GM23338 (cell line): ENCODE data around the gene CD47. TPM values are rescaled to one million over a fixed set of nuclear protein-coding genes. Genes with fewer than 3 reads are reported as not detected.

Experiments
- ATAC-seq: fragments of 200-7000 bp; cut with Tn5 transposase; 3 replicates; pipeline ENCODE4 v1.9.1; 2020
- DNase-seq: peaks from one replicate; pipeline ENCODE4 v3.0.0-alpha.2; 2015; ENCODE audit warnings: low spot score
- H2AFZ ChIP-seq: fragments of 200-600 bp; sonication (generic); 2 replicates; pipeline ENCODE4 v1.8.0; 2016; ENCODE audit warnings: antibody characterized with exemption, mild to moderate bottlenecking, moderate library complexity
- H3F3A ChIP-seq: fragments of 200-600 bp; sonication (generic); replicated peaks from 2 replicates; pipeline ENCODE4 v1.8.0; 2017; ENCODE audit warnings: antibody characterized with exemption, mixed run types, low read depth
- H3K27ac ChIP-seq: fragments of 200-600 bp; sonication (generic); 2 replicates; pipeline ENCODE4 v1.6.1; 2016; ENCODE audit warnings: low read depth
- H3K27me3 ChIP-seq: fragments of 200-600 bp; sonication (generic); 2 replicates; pipeline ENCODE4 v1.8.0; 2016; ENCODE audit warnings: mild to moderate bottlenecking, mixed run types, moderate library complexity; ENCODE audit not compliant: insufficient read depth
- H3K36me3 ChIP-seq: fragments of 200-600 bp; sonication (generic); 2 replicates; pipeline ENCODE4 v1.8.0; 2016; ENCODE audit warnings: mild to moderate bottlenecking; ENCODE audit not compliant: insufficient read depth
- H3K4me1 ChIP-seq: fragments of 200-600 bp; sonication (generic); 2 replicates; pipeline ENCODE4 v1.8.0; 2016; ENCODE audit warnings: mild to moderate bottlenecking, moderate library complexity; ENCODE audit not compliant: insufficient read depth
- H3K4me2 ChIP-seq: fragments of 200-600 bp; sonication (generic); 2 replicates; pipeline ENCODE4 v1.7.1; 2017; ENCODE audit warnings: mixed run types
- H3K4me3 ChIP-seq: fragments of 200-600 bp; sonication (generic); 2 replicates; pipeline ENCODE4 v1.6.1; 2016; ENCODE audit warnings: mixed run types
- H3K79me2 ChIP-seq: fragments of 200-600 bp; sonication (generic); replicated peaks from 2 replicates; pipeline ENCODE4 v1.8.0; 2017; ENCODE audit warnings: mild to moderate bottlenecking; ENCODE audit not compliant: insufficient read depth
- H3K9me2 ChIP-seq: fragments of 200-600 bp; sonication (generic); 2 replicates; pipeline ENCODE4 v1.8.0; 2017; ENCODE audit not compliant: insufficient read depth
- H4K20me1 ChIP-seq: fragments of 200-600 bp; sonication (generic); replicated peaks from 2 replicates; pipeline ENCODE4 v1.8.0; 2017; ENCODE audit warnings: mild to moderate bottlenecking; ENCODE audit not compliant: insufficient read depth
- H3K27ac Mint-ChIP-seq: 2 replicates; pipeline ENCODE4 v1.8.0; 2020; ENCODE audit warnings: inconsistent platforms, mild to moderate bottlenecking, moderate library complexity, mixed read lengths
- H3K27me3 Mint-ChIP-seq: 3 replicates; pipeline ENCODE4 v1.8.0; 2022; ENCODE audit warnings: low read depth, mild to moderate bottlenecking, moderate library complexity, mixed read lengths, inconsistent platforms; ENCODE audit not compliant: insufficient read depth, poor library complexity
- H3K36me3 Mint-ChIP-seq: 3 replicates; pipeline ENCODE4 v1.8.0; 2021; ENCODE audit warnings: low read depth, mild to moderate bottlenecking, inconsistent platforms, moderate library complexity, mixed read lengths
- H3K4me1 Mint-ChIP-seq: 3 replicates; pipeline ENCODE4 v1.8.0; 2020; ENCODE audit warnings: mild to moderate bottlenecking, inconsistent platforms, mixed read lengths
- H3K4me3 Mint-ChIP-seq: 3 replicates; pipeline ENCODE4 v1.8.0; 2021; ENCODE audit warnings: moderate library complexity, mild to moderate bottlenecking, inconsistent platforms, mixed read lengths
- H3K9me3 Mint-ChIP-seq: 3 replicates; pipeline ENCODE4 v1.8.0; 2020; ENCODE audit warnings: moderate library complexity, mild to moderate bottlenecking, inconsistent platforms, mixed read lengths
- CREB1 ChIP-seq: fragments of 250-450 bp; sonication (Bioruptor Pico); IDR thresholded peaks from 2 replicates; pipeline ENCODE4 v1.5.0; 2020; ENCODE audit warnings: low read depth, mild to moderate bottlenecking, moderate library complexity
- CTCF ChIP-seq, 2 experiments: fragments of 200-600 bp in 1 of 2; sonication (generic) in 1 of 2; conservative IDR thresholded peaks; 2 replicates each; pipeline versions ENCODE4 v1.5.1 to v1.6.1; 2016 to 2017; ENCODE audit warnings: antibody characterized with exemption in 2 of 2, low read depth in 2 of 2, mild to moderate bottlenecking in 2 of 2, moderate library complexity in 1 of 2
- ETS1 ChIP-seq: IDR thresholded peaks from 2 replicates; pipeline ENCODE4 v1.6.1; 2016; ENCODE audit warnings: antibody characterized with exemption
- EZH2 ChIP-seq: fragments of 200-600 bp; sonication (generic); IDR thresholded peaks from one replicate; pipeline ENCODE4 v1.8.0; 2017; ENCODE audit warnings: antibody characterized with exemption, mild to moderate bottlenecking, low read depth; ENCODE audit not compliant: unreplicated experiment
- EZH2phosphoT487 ChIP-seq: fragments of 200-600 bp; sonication (generic); IDR thresholded peaks from one replicate; pipeline ENCODE4 v1.8.1; 2018; ENCODE audit warnings: antibody characterized with exemption; ENCODE audit not compliant: unreplicated experiment
- JUNB ChIP-seq: IDR thresholded peaks from one replicate; pipeline ENCODE4 v1.6.1; 2016; ENCODE audit warnings: antibody characterized with exemption; ENCODE audit not compliant: unreplicated experiment
- NANOG ChIP-seq: IDR thresholded peaks from 2 replicates; pipeline ENCODE4 v1.6.1; 2016; ENCODE audit warnings: antibody characterized with exemption, borderline replicate concordance
- REST ChIP-seq: IDR thresholded peaks from one replicate; pipeline ENCODE4 v1.6.1; 2018; ENCODE audit warnings: antibody characterized with exemption; ENCODE audit not compliant: unreplicated experiment
- STAT1 ChIP-seq: IDR thresholded peaks from one replicate; pipeline ENCODE4 v1.6.1; 2016; ENCODE audit warnings: antibody characterized with exemption; ENCODE audit not compliant: unreplicated experiment
- ZNF114 ChIP-seq: fragments of 250-450 bp; sonication (Bioruptor Pico); IDR thresholded peaks from 2 replicates; pipeline ENCODE4 v1.5.0; 2020; ENCODE audit warnings: mild to moderate bottlenecking, moderate library complexity
- ZNF331 ChIP-seq: fragments of 250-450 bp; sonication (Bioruptor Pico); IDR thresholded peaks from 2 replicates; pipeline ENCODE4 v1.5.0; 2020; ENCODE audit warnings: low read depth, mild to moderate bottlenecking, moderate library complexity
- ZNF462 ChIP-seq: fragments of 250-450 bp; sonication (Bioruptor Pico); IDR thresholded peaks from 2 replicates; pipeline ENCODE4 v1.5.0; 2020; ENCODE audit warnings: mild to moderate bottlenecking, moderate library complexity
- polyA plus RNA-seq: library from polyadenylated mRNA; unstranded; fragments of >200 nt; fragmentation: Nextera tagmentation; extraction: Ambion mirVana; gene quantifications from 2 replicates; pipeline ENCODE4 v1.2.1, GENCODE V29; 2016
- total RNA-seq: library from RNA; depleted of rRNA; stranded (reverse); fragments of >200 nt; shearing (Covaris generic); gene quantifications from 2 replicates; pipeline ENCODE4 v1.2.3, GENCODE V29; 2014

Gene CD47
- total and polyA plus RNA-seq, 2 experiments from 2014 or later, result 22.1 to 26.9 TPM

- ATAC-seq (no peak), DNase-seq (no peak)
- Mint-ChIP-seq H3K9me3 (no peaks in the 10 kb centered on the region), H3K27ac (no peak overlapping the region), H3K36me3 (no peaks in the 10 kb centered on the region), H3K4me1 (peaks cover 12% of the 10 kb centered on the region), H3K27me3 (no peaks in the 10 kb centered on the region), H3K4me3 (no peak overlapping the region)
- no peaks in the 10 kb centered on the region for H3K27me3 ChIP-seq
- no peak for TF ChIP-seq NANOG
- no peak for TF ChIP-seq ETS1
- TF ChIP-seq REST, result no peak
- TF ChIP-seq CTCF (conservative IDR thresholded peaks at IDR 0.05; ENCODE audit: low read depth in 2 of 2), result no peak
- TF ChIP-seq CREB1 (CRISPR knock-in tag), result no peak
- no peak for TF ChIP-seq EZH2
- TF ChIP-seq ZNF114 (CRISPR knock-in tag), result no peak
- no peak for TF ChIP-seq ZNF462 (CRISPR knock-in tag)
- TF ChIP-seq EZH2phosphoT487, result no peak
- no peak for TF ChIP-seq JUNB
- no peak for TF ChIP-seq ZNF331
- TF ChIP-seq STAT1, result no peak
- H3K4me2 ChIP-seq, result no peak overlapping the region
- no peak overlapping the region for H3K4me3 ChIP-seq
- no peaks in the 10 kb centered on the region for H3K9me2 ChIP-seq
- H3K36me3 ChIP-seq, result no peaks in the 10 kb centered on the region
- H3K4me1 ChIP-seq, result peaks cover 10% of the 10 kb centered on the region; the same call in 1 of the 2 replicates
- H2AFZ ChIP-seq, result no peak overlapping the region
- no peaks in the 10 kb centered on the region for H3K79me2 ChIP-seq
- no peaks in the 10 kb centered on the region for H3F3A ChIP-seq
- H4K20me1 ChIP-seq, result no peaks in the 10 kb centered on the region
- H3K27ac ChIP-seq, result no peak overlapping the region
These were observed 23.1 kb downstream of the CD47 start for GRCh38 chr3:108067768-108068167.
